ENCODE results near the gene FDPS.

DNA sequence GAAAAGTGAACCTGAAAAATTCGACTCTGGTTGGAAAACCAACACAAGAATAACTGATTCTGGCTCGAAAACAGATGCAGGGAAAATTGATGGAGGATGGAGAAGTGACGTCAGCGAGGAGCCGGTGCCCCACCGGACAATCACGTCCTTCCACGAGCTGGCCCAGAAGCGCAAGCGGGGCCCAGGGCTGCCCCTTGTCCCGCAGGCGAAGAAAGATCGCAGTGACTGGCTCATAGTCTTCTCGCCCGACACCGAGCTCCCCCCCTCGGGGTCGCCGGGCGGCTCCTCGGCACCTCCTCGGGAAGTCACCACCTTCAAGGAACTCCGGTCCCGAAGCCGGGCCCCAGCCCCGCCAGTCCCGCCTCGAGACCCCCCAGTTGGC is 13.9 kb downstream of the FDPS start:
- TF ChIP-seq, protein P1, sequence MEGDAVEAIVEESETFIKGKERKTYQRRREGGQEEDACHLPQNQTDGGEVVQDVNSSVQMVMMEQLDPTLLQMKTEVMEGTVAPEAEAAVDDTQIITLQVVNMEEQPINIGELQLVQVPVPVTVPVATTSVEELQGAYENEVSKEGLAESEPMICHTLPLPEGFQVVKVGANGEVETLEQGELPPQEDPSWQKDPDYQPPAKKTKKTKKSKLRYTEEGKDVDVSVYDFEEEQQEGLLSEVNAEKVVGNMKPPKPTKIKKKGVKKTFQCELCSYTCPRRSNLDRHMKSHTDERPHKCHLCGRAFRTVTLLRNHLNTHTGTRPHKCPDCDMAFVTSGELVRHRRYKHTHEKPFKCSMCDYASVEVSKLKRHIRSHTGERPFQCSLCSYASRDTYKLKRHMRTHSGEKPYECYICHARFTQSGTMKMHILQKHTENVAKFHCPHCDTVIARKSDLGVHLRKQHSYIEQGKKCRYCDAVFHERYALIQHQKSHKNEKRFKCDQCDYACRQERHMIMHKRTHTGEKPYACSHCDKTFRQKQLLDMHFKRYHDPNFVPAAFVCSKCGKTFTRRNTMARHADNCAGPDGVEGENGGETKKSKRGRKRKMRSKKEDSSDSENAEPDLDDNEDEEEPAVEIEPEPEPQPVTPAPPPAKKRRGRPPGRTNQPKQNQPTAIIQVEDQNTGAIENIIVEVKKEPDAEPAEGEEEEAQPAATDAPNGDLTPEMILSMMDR (IDR thresholded peaks at IDR 0.05; ENCODE audit: poor library complexity) = no peak
- TF ChIP-seq EZH2 (IDR thresholded peaks at IDR 0.05; ENCODE audit: borderline replicate concordance) = no peak
- no peak for TF ChIP-seq EZH2phosphoT487 (IDR thresholded peaks at IDR 0.05; ENCODE audit: low read depth, severe bottlenecking, unreplicated experiment)
